HEK293 (cell line): ENCODE results near the gene ENAH.

ENCODE experiments used
- CTCF ChIA-PET: fragments of 350-600 bp; formaldehyde crosslinking; extraction: SDS; loops from one replicate; lab custom pipeline; 2021; ENCODE audit warnings: antibody characterized with exemption; lab: Yijun Ruan, JAX
- POLR2A ChIA-PET: fragments of 300-600 bp; formaldehyde crosslinking; extraction: SDS; loops from one replicate; lab custom pipeline; 2020; ENCODE audit warnings: antibody characterized with exemption, inconsistent platforms; lab: Yijun Ruan, JAX
- H3K27ac ChIP-seq: fragments of 200-500 bp; sonication (Bioruptor generic); 2 replicates; pipeline ENCODE4 v1.5.1; 2014; ENCODE audit warnings: low read depth, low read length, control low read depth, inconsistent platforms; ENCODE audit errors: extremely low read depth
- H3K36me3 ChIP-seq, 2 experiments: fragments of 200-500 bp in 1 of 2; sonication (Bioruptor generic) in 1 of 2; 1 replicate in 1 of 2; 2 replicates in 1 of 2; pipeline ENCODE4 v1.5.1; 2014 to 2017; ENCODE audit warnings: inconsistent platforms in 2 of 2, low read length in 2 of 2; ENCODE audit not compliant: control insufficient read depth in 2 of 2, insufficient read depth in 1 of 2
- H3K4me1 ChIP-seq: fragments of 200-500 bp; sonication (Bioruptor generic); 2 replicates; pipeline ENCODE4 v1.5.1; 2014; ENCODE audit warnings: mild to moderate bottlenecking, low read length, inconsistent platforms; ENCODE audit not compliant: control insufficient read depth, insufficient read depth
- H3K4me3 ChIP-seq: 2 replicates; pipeline ENCODE4 v1.5.1; 2011; ENCODE audit warnings: low read depth, mild to moderate bottlenecking, control low read depth, low read length, moderate library complexity
- H3K9me3 ChIP-seq: fragments of 200-500 bp; sonication (Bioruptor generic); 2 replicates; pipeline ENCODE4 v1.5.1; 2014; ENCODE audit warnings: low read depth, low read length, inconsistent platforms; ENCODE audit not compliant: control insufficient read depth, insufficient read depth
- IKZF3 ChIP-seq: fragments of 450-650 bp; IDR thresholded peaks from 2 replicates; pipeline ENCODE4 v1.5.0; 2018; ENCODE audit warnings: missing biosample characterization, mild to moderate bottlenecking, missing genetic modification characterization, moderate library complexity
- KLF7 ChIP-seq: fragments of 450-650 bp; formaldehyde crosslinking; IDR thresholded peaks from 2 replicates; pipeline ENCODE4 v1.5.1; 2016; ENCODE audit warnings: missing biosample characterization, missing genetic modification characterization, borderline replicate concordance
- SALL2 ChIP-seq: fragments of 450-650 bp; formaldehyde crosslinking; IDR thresholded peaks from 2 replicates; pipeline ENCODE4 v1.5.0; 2017; ENCODE audit warnings: missing biosample characterization, mild to moderate bottlenecking, missing genetic modification characterization, borderline replicate concordance
- ZNF19 ChIP-seq: fragments of 450-650 bp; formaldehyde crosslinking; IDR thresholded peaks from 2 replicates; pipeline ENCODE4; 2016; ENCODE audit warnings: missing biosample characterization, missing genetic modification characterization, low read depth
- ZNF202 ChIP-seq: fragments of 450-650 bp; formaldehyde crosslinking; IDR thresholded peaks from 2 replicates; pipeline ENCODE4 v1.5.1; 2016; ENCODE audit warnings: missing biosample characterization, missing genetic modification characterization, borderline replicate concordance
- ZNF24 ChIP-seq: fragments of 450-650 bp; formaldehyde crosslinking; IDR thresholded peaks from 2 replicates; pipeline ENCODE4 v1.5.1; 2016; ENCODE audit warnings: missing biosample characterization, missing genetic modification characterization
- ZNF302 ChIP-seq: fragments of 450-650 bp; formaldehyde crosslinking; IDR thresholded peaks from 2 replicates; pipeline ENCODE4 v1.5.1; 2016; ENCODE audit warnings: missing biosample characterization, missing genetic modification characterization, low read depth
- ZNF521 ChIP-seq: fragments of 450-650 bp; formaldehyde crosslinking; IDR thresholded peaks from 2 replicates; pipeline ENCODE4 v1.5.1; 2017; ENCODE audit warnings: missing biosample characterization, mild to moderate bottlenecking, missing genetic modification characterization
- ZNF76 ChIP-seq: fragments of 450-650 bp; formaldehyde crosslinking; IDR thresholded peaks from 2 replicates; pipeline ENCODE4; 2016; ENCODE audit warnings: low read depth, missing biosample characterization, missing genetic modification characterization, borderline replicate concordance
- ZNF777 ChIP-seq: fragments of 450-650 bp; formaldehyde crosslinking; IDR thresholded peaks from 2 replicates; pipeline ENCODE4 v1.5.1; 2017; ENCODE audit warnings: missing biosample characterization, missing genetic modification characterization, borderline replicate concordance
- TF ChIP-seq, protein P1 (sequence below): fragments of 450-650 bp; formaldehyde crosslinking; optimal IDR thresholded peaks from 2 replicates; pipeline ENCODE3; 2016; ENCODE audit warnings: missing biosample characterization, mild to moderate bottlenecking, missing genetic modification characterization
- TF ChIP-seq, protein P2 (sequence below): fragments of 450-650 bp; formaldehyde crosslinking; IDR thresholded peaks from 2 replicates; pipeline ENCODE4 v1.5.1; 2016; ENCODE audit warnings: missing biosample characterization, missing genetic modification characterization
- TF ChIP-seq, protein P3 (sequence below): fragments of 450-650 bp; formaldehyde crosslinking; IDR thresholded peaks from 2 replicates; pipeline ENCODE4; 2016; ENCODE audit warnings: missing biosample characterization, missing genetic modification characterization
- TF ChIP-seq, protein P4 (sequence below): fragments of 450-650 bp; formaldehyde crosslinking; IDR thresholded peaks from 2 replicates; pipeline ENCODE4 v1.5.1; 2016; ENCODE audit warnings: missing biosample characterization, missing genetic modification characterization
- TF ChIP-seq, protein P5 (sequence below): fragments of 450-650 bp; formaldehyde crosslinking; IDR thresholded peaks from 2 replicates; pipeline ENCODE4 v1.5.1; 2016; ENCODE audit warnings: missing biosample characterization, missing genetic modification characterization

Gene ENAH

DNA sequence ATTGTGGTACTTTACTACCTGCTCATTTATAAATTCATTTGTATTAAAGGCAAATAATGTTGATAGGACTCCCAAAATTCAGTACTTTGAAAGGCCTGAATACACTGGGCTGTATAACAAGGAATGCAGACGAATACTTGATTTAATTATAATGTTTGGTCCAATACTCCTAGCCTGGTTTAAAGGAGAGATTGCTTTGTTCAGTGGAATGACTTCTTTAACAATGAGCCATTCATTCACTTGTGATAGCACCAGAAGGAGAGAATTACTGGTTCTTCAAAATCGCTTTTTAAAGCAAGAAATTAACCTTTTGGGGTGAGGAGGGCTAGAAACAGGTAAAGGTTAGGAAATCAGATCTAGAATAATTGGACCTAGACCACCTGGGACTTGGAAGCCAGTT lies 28.3 kb upstream of the ENAH start (continued):
- TF ChIP-seq, protein P1, sequence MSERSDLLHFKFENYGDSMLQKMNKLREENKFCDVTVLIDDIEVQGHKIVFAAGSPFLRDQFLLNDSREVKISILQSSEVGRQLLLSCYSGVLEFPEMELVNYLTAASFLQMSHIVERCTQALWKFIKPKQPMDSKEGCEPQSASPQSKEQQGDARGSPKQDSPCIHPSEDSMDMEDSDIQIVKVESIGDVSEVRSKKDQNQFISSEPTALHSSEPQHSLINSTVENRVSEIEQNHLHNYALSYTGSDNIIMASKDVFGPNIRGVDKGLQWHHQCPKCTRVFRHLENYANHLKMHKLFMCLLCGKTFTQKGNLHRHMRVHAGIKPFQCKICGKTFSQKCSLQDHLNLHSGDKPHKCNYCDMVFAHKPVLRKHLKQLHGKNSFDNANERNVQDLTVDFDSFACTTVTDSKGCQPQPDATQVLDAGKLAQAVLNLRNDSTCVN (tag by site-specific recombination), result no peak
- TF ChIP-seq, protein P2, sequence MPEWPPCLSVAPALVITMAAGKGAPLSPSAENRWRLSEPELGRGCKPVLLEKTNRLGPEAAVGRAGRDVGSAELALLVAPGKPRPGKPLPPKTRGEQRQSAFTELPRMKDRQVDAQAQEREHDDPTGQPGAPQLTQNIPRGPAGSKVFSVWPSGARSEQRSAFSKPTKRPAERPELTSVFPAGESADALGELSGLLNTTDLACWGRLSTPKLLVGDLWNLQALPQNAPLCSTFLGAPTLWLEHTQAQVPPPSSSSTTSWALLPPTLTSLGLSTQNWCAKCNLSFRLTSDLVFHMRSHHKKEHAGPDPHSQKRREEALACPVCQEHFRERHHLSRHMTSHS (tag by site-specific recombination), result no peak
- TF ChIP-seq ZNF19 (tag by site-specific recombination), result no peak
- TF ChIP-seq, all 188 proteins: peak for 0

DNA sequence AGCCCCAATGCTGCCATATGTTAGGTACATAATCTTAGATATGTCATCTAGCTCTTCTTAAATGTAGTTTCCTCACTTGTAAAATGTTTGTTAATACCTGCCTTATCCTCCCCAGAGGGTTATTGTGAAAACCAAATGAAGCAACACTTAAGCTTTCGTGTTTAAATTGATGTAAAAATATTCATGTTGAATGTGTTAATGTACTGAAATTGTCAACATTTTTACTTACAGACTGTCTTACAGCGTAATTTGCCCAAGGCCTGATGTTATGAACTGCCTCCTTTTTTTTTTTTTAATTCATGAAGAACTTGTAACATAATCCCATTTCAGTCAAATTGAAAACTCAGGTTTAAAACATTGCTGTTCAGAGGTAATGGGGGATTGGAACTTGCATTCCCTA lies 25.6 kb upstream of the ENAH start:
- Histone ChIP-seq H3K4me1 (no peaks in the 10 kb centered on the region), H3K36me3 (no peaks in the 10 kb centered on the region), H3K4me3 (no peak overlapping the region), H3K9me3 (no peaks in the 10 kb centered on the region), H3K27ac (no peak overlapping the region)
- ChIA-PET CTCF (interaction anchor here (0.7 kb wide), 1 partner anchor 155 kb away, joined by 5 read pairs; no protein-coding TSS in a partner anchor), POLR2A (interaction anchor here (0.7 kb wide), 1 partner anchor 22 kb away, joined by 3 read pairs; no protein-coding TSS in a partner anchor)
- no peak for TF ChIP-seq ZNF777 (tag by site-specific recombination)
- TF ChIP-seq ZNF521, result no peak
- TF ChIP-seq IKZF3 (tag by site-specific recombination), result no peak
- TF ChIP-seq, protein P3, sequence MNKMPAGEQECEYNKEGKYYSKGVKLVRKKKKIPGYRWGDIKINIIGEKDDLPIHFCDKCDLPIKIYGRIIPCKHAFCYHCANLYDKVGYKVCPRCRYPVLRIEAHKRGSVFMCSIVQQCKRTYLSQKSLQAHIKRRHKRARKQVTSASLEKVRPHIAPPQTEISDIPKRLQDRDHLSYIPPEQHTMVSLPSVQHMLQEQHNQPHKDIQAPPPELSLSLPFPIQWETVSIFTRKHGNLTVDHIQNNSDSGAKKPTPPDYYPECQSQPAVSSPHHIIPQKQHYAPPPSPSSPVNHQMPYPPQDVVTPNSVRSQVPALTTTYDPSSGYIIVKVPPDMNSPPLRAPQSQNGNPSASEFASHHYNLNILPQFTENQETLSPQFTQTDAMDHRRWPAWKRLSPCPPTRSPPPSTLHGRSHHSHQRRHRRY (tag by site-specific recombination), result no peak
- TF ChIP-seq, protein P4, sequence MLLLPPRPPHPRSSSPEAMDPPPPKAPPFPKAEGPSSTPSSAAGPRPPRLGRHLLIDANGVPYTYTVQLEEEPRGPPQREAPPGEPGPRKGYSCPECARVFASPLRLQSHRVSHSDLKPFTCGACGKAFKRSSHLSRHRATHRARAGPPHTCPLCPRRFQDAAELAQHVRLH (tag by site-specific recombination), result no peak
- no peak for TF ChIP-seq ZNF302 (tag by site-specific recombination)
- TF ChIP-seq SALL2 (tag by site-specific recombination), result no peak
- no peak for TF ChIP-seq ZNF76 (tag by site-specific recombination)
- no peak for TF ChIP-seq ZNF24 (tag by site-specific recombination)

DNA sequence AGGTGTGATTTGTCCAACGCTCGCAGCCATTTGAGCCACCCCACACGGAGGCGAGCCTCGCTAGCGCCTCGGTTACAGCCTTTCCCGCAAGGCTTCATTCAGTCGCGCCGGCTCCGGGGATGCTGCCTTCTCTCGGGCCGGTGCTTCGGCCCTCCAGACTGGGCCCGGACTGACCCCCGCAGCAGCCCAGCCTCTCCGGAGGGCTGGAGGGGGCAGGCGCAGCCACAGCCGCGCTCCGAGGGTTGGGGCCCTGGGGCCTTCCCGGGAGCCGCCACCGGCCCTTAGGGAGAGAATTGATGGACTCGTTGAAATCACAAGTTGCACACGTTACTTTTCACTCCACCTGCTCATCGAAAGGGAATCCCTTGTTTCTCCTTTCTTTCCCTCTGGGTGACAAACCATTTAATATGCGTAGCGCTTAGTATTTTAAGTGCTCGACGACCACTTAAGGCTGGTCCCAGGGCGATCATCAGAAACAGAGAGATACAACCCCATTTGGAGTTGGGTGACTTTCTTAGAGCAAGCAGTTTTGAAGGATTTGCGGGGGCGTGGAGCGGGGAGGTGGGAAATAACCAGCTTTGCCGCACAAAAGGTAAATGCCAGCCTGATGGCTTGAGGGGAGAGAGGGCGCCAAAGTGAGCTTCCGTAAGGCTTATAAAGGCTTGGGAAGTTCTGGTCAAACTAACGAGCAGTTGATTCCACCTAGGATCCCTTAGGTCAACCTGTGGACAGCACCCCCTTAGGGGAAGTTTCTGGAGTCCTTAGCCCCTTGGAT lies 24.6 kb upstream of the ENAH start:
- CTCF ChIA-PET, result interaction anchor here (0.7 kb wide), 1 partner anchor 164 kb away, joined by 3 read pairs; no protein-coding TSS in a partner anchor
- no peaks in the 10 kb centered on the region for H3K4me1 ChIP-seq
- no peaks in the 10 kb centered on the region for H3K9me3 ChIP-seq
- no peaks in the 10 kb centered on the region for H3K36me3 ChIP-seq
- TF ChIP-seq, protein P5, sequence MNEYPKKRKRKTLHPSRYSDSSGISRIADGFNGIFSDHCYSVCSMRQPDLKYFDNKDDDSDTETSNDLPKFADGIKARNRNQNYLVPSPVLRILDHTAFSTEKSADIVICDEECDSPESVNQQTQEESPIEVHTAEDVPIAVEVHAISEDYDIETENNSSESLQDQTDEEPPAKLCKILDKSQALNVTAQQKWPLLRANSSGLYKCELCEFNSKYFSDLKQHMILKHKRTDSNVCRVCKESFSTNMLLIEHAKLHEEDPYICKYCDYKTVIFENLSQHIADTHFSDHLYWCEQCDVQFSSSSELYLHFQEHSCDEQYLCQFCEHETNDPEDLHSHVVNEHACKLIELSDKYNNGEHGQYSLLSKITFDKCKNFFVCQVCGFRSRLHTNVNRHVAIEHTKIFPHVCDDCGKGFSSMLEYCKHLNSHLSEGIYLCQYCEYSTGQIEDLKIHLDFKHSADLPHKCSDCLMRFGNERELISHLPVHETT (tag by site-specific recombination), result no peak
- 0 out of 2 replicates have a peak, but pooled peaks have one; percentile 50 for TF ChIP-seq ZNF202 (tag by site-specific recombination)
- no peak for TF ChIP-seq KLF7 (tag by site-specific recombination)
- TF ChIP-seq, all 188 proteins: peak for 1
- POLR2A ChIA-PET, result no interaction called here
- Histone ChIP-seq H3K4me3 (no peak overlapping the region), H3K27ac (no peak overlapping the region)
